Esophagus squamous epithelium (tissue), 4 donors: ENCODE measurements around the gene BLOC1S4.

Experiments
- CTCF ChIP-seq, 6 experiments: fragments of 450-650 bp in 4 of 6; fragments of 200-600 bp in 2 of 6; sonication (generic) in 2 of 6; IDR thresholded peaks; one replicate each; pipeline ENCODE4 v1.5.1; 2016 to 2019; ENCODE audit warnings: antibody characterized with exemption in 6 of 6, mild to moderate bottlenecking in 4 of 6, moderate library complexity in 4 of 6
- POLR2A ChIP-seq, 4 donors: fragments of 450-650 bp; IDR thresholded peaks; one replicate each; pipeline ENCODE4 v1.6.1; 2017; ENCODE audit warnings: antibody characterized with exemption in 4 of 4, mild to moderate bottlenecking in 4 of 4, moderate library complexity in 3 of 4

DNA sequence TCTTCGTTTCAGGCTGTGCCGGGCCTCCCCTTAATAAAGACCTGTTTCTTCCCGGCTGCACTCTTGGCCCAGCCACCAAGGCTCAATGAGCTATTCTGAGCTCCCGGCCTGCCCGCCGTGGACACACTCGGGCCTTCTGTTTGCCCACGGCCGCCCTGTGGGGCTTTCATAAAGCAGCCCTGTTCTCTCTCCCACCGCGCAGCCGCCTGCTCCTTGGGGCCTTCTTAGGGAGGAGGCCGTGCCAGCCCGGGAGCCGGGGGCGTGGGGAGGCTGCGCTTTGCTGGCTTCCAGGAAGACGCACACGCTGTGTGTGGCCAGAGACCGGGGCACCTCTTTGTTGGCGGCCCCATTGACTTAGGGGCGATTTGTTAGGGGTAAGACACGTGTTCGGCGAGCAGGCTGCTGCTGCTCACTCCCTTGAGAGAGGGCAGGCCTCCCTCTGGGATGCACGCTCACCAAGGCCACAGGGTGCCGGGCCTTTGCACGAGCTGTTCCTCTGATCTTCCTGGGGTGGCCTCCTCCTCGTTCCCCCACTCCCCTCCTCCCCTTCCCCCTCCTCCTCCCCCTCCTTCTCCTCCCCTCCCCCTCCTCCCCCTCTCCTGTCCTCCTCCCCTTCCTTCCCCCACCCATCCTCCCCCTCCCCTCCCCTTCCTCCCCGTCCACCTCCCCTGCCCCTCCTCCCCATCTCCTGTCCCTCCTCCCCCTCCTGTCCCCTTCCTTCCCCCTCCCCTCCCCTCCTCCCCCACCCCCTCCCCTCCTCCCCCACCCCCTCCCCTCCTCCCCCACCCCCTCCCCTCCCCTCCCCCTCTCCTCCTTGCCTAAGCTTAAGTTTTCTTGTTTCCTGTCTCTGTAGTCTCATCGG, 11.3 kb downstream of the BLOC1S4 start:
- TF ChIP-seq POLR2A (IDR thresholded peaks at IDR 0.05) (no peak), CTCF (IDR thresholded peaks at IDR 0.05) (no peak)
